Activated CD8-positive, alpha-beta memory T cell treated with anti-CD3 and anti-CD28 coated beads, Interleukin-2, amount 50 U/mL, for 24 hours (primary cell): ENCODE data around the gene LZTFL1.

Experiments
- DNase-seq: peaks from one replicate; pipeline ENCODE4 v3.0.0-alpha.2; 2020; ENCODE audit errors: extremely low read depth

Gene LZTFL1

DNA sequence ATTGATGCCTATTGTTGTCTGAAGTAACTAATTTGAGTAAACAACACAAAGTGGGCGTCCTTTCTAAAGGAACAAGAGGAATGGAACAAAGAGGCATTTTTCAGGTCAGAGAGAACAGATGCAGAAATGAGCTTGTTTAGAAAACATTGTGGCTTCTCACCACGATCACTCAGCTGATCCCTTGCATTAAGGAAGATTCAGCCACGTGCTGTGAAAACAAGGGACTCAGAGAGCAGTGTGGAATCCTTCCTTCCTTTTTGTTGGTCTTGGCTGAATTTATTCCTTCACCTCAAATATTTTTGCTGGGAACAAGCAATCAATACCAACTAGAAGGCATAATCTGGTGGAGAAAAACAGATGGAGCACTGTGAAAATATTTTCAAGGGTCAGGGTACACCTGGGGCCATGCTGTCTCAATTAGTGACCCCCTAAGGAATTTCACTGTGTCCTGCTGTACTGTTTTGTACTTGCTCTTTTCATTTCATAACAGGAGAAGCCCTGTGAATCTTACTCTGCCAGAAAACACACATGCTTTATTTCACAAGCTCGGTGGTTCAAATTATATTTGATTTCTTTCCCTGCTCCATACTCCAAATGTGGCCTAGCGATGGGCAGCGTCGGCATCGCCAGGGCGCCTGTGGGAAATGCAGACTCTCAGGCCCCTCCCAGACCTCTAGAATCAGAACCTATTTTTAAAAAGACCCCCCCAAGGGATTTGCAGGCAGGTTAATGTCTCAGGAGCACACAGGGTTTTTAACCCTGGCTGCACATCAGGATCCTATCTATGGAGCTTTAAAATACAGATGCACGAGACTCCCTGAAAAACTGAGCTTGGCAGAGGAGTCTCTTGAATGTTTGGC is 34.0 kb downstream of the LZTFL1 start:
- no peak for DNase-seq

DNA sequence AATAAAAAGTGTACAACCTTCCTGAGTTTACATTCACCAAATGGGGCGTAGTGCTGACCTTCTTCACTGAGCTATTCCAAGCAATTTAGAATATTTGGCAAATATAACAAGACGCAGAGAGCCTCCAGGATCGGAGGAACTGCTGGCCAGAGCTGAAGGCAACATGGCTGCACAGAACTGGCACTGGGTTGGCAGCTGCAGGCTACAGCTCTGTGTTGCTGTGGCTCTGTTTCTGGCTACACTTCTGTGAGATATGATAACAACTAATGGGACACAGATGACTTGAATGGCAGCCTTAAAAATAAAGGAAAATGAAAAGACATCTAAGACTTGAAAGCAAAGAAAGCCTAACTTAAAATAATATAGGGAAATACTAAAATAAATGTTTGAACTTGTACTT is 34.8 kb downstream of the LZTFL1 start:
- no peak for DNase-seq

GRCh38 chr3:45806072-45806471 is 35.8 kb downstream of the LZTFL1 start:
- DNase-seq = no peak

- no peak for DNase-seq
Measured at GRCh38 chr3:45803252-45803935, 38.5 kb downstream of the LZTFL1 start.

DNA sequence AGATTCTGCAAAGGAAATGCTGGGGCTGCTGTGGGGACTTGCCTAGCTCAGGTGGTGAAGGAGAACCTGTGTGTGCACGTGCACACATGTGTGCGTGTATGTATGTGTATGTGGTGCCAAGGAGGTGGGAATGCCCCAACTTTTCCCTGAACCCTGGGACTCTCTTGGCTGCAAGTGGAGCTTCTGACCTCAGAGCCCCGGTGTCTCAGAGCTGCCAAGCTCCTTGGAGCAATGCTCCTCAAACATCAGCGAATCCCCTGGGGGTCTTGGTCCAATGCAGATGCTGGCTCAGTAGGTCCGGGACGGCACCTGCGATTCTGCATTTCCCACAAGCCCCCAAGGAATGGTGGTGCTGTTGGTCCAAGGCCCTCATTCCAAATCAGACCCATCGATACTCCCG is 39.8 kb downstream of the LZTFL1 start:
- no peak for DNase-seq

- DNase-seq = no peak
Measured at GRCh38 chr3:45800611-45801010, 41.3 kb downstream of the LZTFL1 start.

- DNase-seq = no peak
Measured at GRCh38 chr3:45799586-45799985, 42.3 kb downstream of the LZTFL1 start.

DNA sequence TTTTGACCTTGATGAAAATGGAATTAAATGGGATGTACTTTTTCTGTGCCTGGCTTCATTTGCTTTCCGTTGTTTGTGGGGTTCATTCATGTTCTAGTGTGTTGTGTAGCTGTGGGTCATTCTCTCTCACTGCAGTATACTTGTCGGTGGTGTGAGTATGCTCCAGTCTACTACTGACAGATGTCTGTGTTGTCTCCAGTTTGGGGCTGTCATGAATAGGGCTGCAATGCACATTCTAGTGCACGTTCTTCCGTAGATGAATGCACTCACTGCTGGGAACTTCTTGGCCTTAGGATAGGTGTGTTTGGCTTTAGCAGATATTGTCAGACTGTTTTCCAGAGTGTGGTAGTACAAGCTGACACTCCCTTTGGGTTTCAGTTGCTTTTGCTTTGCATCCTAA is 43.9 kb downstream of the LZTFL1 start:
- no peak for DNase-seq

GRCh38 chr3:45796902-45797637 is 44.8 kb downstream of the LZTFL1 start:
- no peak for DNase-seq

GRCh38 chr3:45795882-45796765 is 45.8 kb downstream of the LZTFL1 start, which contains the start of gene SLC6A20:
Gene SLC6A20 (minus strand): TSS chr3:45796536. CDS start chr3:45796419, 117 bp downstream.
- no peak for DNase-seq

- DNase-seq = no peak
Measured at GRCh38 chr3:45795509-45795881, 46.4 kb downstream of the LZTFL1 start.

- no peak for DNase-seq
Measured at GRCh38 chr3:45794660-45795059, 47.3 kb downstream of the LZTFL1 start.

GRCh38 chr3:45794177-45794560 is 47.8 kb downstream of the LZTFL1 start:
- DNase-seq = no peak

GRCh38 chr3:45793482-45794176 is 48.3 kb downstream of the LZTFL1 start:
- DNase-seq = no peak

DNA sequence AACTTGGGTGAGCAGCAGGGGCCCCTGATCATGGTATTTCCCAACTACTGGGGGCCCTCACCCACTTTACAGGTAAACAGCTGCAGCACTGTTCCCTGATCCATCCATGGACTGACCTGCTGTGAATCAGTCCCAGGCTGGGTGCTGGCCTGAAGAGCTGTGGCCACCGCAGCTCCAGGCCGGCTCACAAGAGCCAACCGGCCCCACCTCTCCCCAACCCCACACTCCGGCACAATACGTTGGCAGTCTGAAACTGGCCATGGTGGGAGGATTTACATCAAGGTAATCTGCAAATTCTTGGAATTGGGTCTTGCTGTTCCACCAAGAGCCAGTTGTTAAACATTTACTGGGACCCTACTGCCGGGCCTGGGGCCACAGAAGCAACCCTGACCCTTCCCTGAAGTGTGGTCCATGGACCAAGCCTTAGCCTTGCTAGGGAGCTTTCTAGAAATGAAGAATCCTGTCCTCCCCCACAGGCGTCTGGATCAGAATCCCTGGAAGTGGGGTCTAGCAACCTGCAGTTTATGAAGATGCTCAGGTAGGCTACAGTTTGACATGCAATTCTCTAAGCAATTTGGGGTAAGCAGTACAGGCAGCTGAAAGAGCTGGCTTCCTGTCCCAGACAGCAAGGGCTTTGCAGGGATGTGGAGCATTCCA is 49.3 kb downstream of the LZTFL1 start:
- no peak for DNase-seq

- DNase-seq = no peak
Measured at GRCh38 chr3:45792036-45792435, 49.9 kb downstream of the LZTFL1 start.

DNA sequence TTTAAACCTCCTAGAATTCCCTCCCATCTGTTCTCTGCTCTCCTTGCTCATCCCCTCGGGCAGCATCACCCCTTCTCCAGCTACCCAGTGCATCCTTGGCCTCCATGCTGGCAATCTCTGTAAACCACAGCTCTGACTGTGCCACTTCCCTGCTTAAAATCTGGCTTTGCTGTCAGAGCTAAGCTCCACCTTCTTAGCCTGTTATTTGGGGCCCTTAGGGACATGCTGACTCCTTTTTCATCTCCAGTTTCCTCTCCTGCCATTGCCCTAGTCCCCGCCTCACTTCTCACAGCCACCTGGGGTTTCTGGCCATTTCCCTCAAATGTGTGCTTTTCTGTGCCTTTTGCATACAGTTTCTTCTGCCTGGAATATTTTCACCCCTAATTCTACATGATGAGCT is 51.3 kb downstream of the LZTFL1 start:
- no peak for DNase-seq

DNA sequence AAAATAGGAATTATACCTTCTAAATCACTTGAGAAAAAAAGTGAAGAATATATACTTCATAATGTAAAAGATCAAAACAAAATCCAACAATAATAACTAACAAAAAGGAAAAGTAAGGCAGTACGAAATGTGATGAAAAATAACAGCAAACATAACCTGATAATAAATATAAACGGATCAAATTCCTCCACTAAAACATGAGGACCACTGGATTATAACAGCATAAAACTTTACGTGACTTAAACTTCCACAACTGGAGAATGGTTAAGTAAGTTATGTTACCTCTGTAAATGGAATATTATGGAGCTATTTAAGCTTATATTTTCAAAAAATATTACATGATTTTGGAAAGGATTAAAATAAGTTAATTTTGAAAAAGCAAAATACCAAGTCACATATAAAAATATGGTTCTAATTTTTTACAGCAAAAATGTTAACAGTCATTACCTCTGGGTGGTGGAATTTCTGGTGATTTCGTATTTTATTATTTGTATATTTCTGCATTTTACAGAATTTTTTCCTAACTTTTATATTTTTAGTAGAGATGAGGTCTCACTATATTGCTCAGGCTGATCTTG is 52.6 kb downstream of the LZTFL1 start:
- no peak for DNase-seq

- DNase-seq = no peak
Measured at GRCh38 chr3:45787551-45787950, 54.4 kb downstream of the LZTFL1 start.
